NT2/D1 (cell line): ENCODE results near the gene NUBP2.

ENCODE experiments used
- YY1 ChIP-seq: IDR thresholded peaks from 2 replicates; pipeline ENCODE4 v1.6.1; 2011; ENCODE audit not compliant: insufficient read length, insufficient read depth
- ZNF274 ChIP-seq: IDR thresholded peaks from 2 replicates; pipeline ENCODE4 v1.6.1; 2011; ENCODE audit warnings: mild to moderate bottlenecking, low read depth, low read length

DNA sequence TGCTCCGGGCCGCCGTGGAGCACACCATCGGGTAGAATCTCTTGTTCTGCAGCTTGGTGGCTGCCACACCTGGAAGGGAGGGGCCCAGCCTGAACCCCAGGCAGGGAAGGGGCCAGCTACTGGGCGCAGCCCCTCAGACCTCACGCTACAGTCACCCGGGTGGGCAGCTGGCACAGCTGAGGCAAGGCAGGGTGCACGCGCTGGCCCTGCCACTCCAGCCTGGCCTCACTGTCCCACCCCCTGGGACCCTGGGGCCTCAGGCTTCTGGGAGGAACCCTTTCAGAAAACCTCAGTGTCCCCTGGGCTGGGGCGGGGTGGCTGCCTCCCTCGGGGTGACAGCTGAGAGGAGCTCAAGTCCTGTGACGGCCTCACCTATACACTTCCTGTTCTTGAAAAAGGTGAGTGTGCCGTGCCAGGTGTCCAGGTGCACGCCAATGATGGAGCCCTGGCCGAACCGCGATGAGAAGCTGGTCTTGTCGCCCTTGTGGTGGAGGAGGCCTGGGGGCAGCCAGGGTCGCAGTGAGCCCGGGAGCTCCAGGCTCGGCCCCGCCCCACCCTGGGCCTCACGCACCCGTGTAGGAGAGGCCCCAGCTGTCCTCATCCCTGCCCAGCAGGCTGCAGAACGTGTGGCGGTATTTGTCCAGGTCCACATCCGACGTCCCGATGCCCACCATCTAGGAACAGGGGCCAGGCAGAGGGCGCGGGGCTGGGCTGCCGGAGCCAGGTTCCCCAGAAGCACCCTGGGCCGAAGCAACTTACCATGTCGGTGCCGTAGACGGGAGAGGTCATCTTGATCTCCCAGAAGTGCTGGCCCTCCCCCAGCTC lies 5.2 kb upstream of the NUBP2 start:
- no peak for TF ChIP-seq ZNF274
- no peak for TF ChIP-seq YY1
